GM23338 (cell line): ENCODE results near the gene SYNE1.

Source experiments
- CTCF ChIP-seq, 2 experiments: fragments of 200-600 bp in 1 of 2; sonication (generic) in 1 of 2; conservative IDR thresholded peaks; 2 replicates each; pipeline versions ENCODE4 v1.5.1 to v1.6.1; 2016 to 2017; ENCODE audit warnings: antibody characterized with exemption in 2 of 2, low read depth in 2 of 2, mild to moderate bottlenecking in 2 of 2, moderate library complexity in 1 of 2
- ETS1 ChIP-seq: IDR thresholded peaks from 2 replicates; pipeline ENCODE4 v1.6.1; 2016; ENCODE audit warnings: antibody characterized with exemption
- EZH2 ChIP-seq: fragments of 200-600 bp; sonication (generic); IDR thresholded peaks from one replicate; pipeline ENCODE4 v1.8.0; 2017; ENCODE audit warnings: antibody characterized with exemption, mild to moderate bottlenecking, low read depth; ENCODE audit not compliant: unreplicated experiment
- EZH2phosphoT487 ChIP-seq: fragments of 200-600 bp; sonication (generic); IDR thresholded peaks from one replicate; pipeline ENCODE4 v1.8.1; 2018; ENCODE audit warnings: antibody characterized with exemption; ENCODE audit not compliant: unreplicated experiment
- JUNB ChIP-seq: IDR thresholded peaks from one replicate; pipeline ENCODE4 v1.6.1; 2016; ENCODE audit warnings: antibody characterized with exemption; ENCODE audit not compliant: unreplicated experiment
- POLR2AphosphoS5 ChIP-seq: IDR thresholded peaks from 2 replicates; pipeline ENCODE4 v1.6.1; 2016; ENCODE audit warnings: antibody characterized with exemption, low read depth
- REST ChIP-seq: IDR thresholded peaks from one replicate; pipeline ENCODE4 v1.6.1; 2018; ENCODE audit warnings: antibody characterized with exemption; ENCODE audit not compliant: unreplicated experiment

- TF ChIP-seq EZH2phosphoT487 (no peak), CTCF (conservative IDR thresholded peaks at IDR 0.05; ENCODE audit: low read depth in 2 of 2) (no peak), JUNB (no peak), EZH2 (no peak), REST (no peak), ETS1 (no peak), POLR2AphosphoS5 (no peak)
These were observed 250.1 kb downstream of the SYNE1 start for GRCh38 chr6:152387091-152387490.
